Panc1 (cell line): Measurements from ENCODE around the gene LSM14A. TPM values are rescaled to one million over a fixed set of nuclear protein-coding genes. Genes with fewer than 3 reads are reported as not detected.

Experiments used
- ATAC-seq: fragments of 200-7000 bp; cut with Tn5 transposase; 2 replicates; pipeline ENCODE4 v1.9.1; 2020; ENCODE audit warnings: mild to moderate bottlenecking, moderate library complexity
- BruUV-seq: library from RNA; stranded (reverse); fragments of 400-500 nt; replicated peaks from 2 replicates; lab custom pipeline; 2021; lab: Mats Ljungman, UMichigan
- CTCF ChIA-PET: fragments of 300-600 bp; sonication (Branson Sonifier 250); formaldehyde crosslinking; loops from one replicate; lab custom pipeline; 2022; ENCODE audit warnings: antibody characterized with exemption; lab: Charles Lee
- POLR2A ChIA-PET: fragments of 300-600 bp; sonication (Branson Sonifier 250); formaldehyde crosslinking; loops from one replicate; lab custom pipeline; 2022; ENCODE audit warnings: antibody characterized with exemption; lab: Charles Lee
- DNase-seq: peaks from one replicate; pipeline ENCODE4 v3.0.0-alpha.2; 2010; ENCODE audit warnings: low read depth, low spot score
- H3K27ac ChIP-seq: 2 replicates; pipeline ENCODE4 v1.5.1; 2011; ENCODE audit warnings: mild to moderate bottlenecking, low read length, inconsistent platforms
- H3K27me3 ChIP-seq: fragments of 200-500 bp; sonication (Bioruptor generic); 2 replicates; pipeline ENCODE4 v1.6.0; 2014; ENCODE audit warnings: low read length, inconsistent platforms; ENCODE audit not compliant: control insufficient read depth, insufficient read depth
- H3K36me3 ChIP-seq: fragments of 200-500 bp; sonication (Bioruptor generic); 2 replicates; pipeline ENCODE4 v1.5.1; 2014; ENCODE audit warnings: inconsistent platforms, mild to moderate bottlenecking, low read length, moderate library complexity; ENCODE audit not compliant: control insufficient read depth, insufficient read depth
- H3K4me1 ChIP-seq: 2 replicates; pipeline ENCODE4 v1.5.1; 2011; ENCODE audit warnings: inconsistent platforms, mild to moderate bottlenecking, low read length, moderate library complexity; ENCODE audit not compliant: control insufficient read depth, insufficient read depth
- H3K4me3 ChIP-seq, 2 experiments: 2 replicates each; pipeline ENCODE4 v1.5.1; 2011 to 2012; ENCODE audit warnings: low read depth in 2 of 2, low read length in 2 of 2, mild to moderate bottlenecking in 2 of 2, inconsistent platforms in 1 of 2, moderate library complexity in 1 of 2
- H3K9me3 ChIP-seq: fragments of 200-500 bp; sonication (Bioruptor generic); 2 replicates; pipeline ENCODE4 v1.5.1; 2014; ENCODE audit warnings: low read depth, mild to moderate bottlenecking, inconsistent platforms, low read length, moderate library complexity; ENCODE audit not compliant: control insufficient read depth, insufficient read depth
- POLR2AphosphoS5 ChIP-seq: IDR thresholded peaks from 2 replicates; pipeline ENCODE4 v1.6.1; 2012; ENCODE audit warnings: mild to moderate bottlenecking, low read depth, low read length, moderate library complexity
- SIN3A ChIP-seq: IDR thresholded peaks from 2 replicates; pipeline ENCODE4 v1.6.1; 2012; ENCODE audit warnings: low read depth, mild to moderate bottlenecking, low read length, moderate library complexity, borderline replicate concordance; ENCODE audit not compliant: insufficient read depth
- TCF7L2 ChIP-seq: IDR thresholded peaks from 2 replicates; pipeline ENCODE4 v1.6.1; 2011; ENCODE audit warnings: mild to moderate bottlenecking, low read depth, low read length, inconsistent platforms
- in situ Hi-C: cut with HindIII; loops from 2 replicates; pipeline ENCODE4 v1.10.0; 2016; ENCODE audit warnings: low sequenced_read_pairs, low pct_unique_long_range_greater_than_20kb
- intact Hi-C: fragments of 100-400 bp; cut with micrococcal nuclease; formaldehyde crosslinking; loops from one replicate; pipeline ENCODE4 v1.10.0; 2022; ENCODE audit not compliant: unreplicated experiment
- total RNA-seq: library from RNA; stranded (reverse); gene quantifications from one replicate; pipeline ENCODE4 v1.2.1, GENCODE V29; 2021; ENCODE audit not compliant: unreplicated experiment
- TF ChIP-seq, protein P1 (sequence below), 2 experiments: IDR thresholded peaks; 2 replicates each; pipeline ENCODE4 v1.6.1; 2011 to 2012; ENCODE audit warnings: low read depth in 2 of 2, control low read depth in 1 of 2, low read length in 1 of 2, mild to moderate bottlenecking in 1 of 2, moderate library complexity in 1 of 2; ENCODE audit not compliant: insufficient read depth in 1 of 2
- TF ChIP-seq, protein P2 (sequence below): fragments of 450-650 bp; IDR thresholded peaks from 2 replicates; pipeline ENCODE4 v1.5.1; 2017; ENCODE audit warnings: mild to moderate bottlenecking

Gene LSM14A
- total RNA-seq, 1 experiment from 2014 or later, result 152 TPM

GRCh38 chr19:34237283-34237682 lies 65.0 kb downstream of the LSM14A start:
- no peak for ATAC-seq
- CTCF ChIA-PET, result interaction anchor here (0.7 kb wide), 1 partner anchor 162 kb away, joined by 7 read pairs; no protein-coding TSS in a partner anchor
- no TSS peak for BruUV-seq

GRCh38 chr19:34237939-34238338 lies 65.6 kb downstream of the LSM14A start:
- Histone ChIP-seq H3K9me3 (no peaks in the 10 kb centered on the region), H3K27ac (no peak overlapping the region), H3K4me3 (no peak overlapping the region), H3K4me1 (peaks cover 7% of the 10 kb centered on the region), H3K36me3 (no peaks in the 10 kb centered on the region), H3K27me3 (no peaks in the 10 kb centered on the region)
- no peak for DNase-seq
- TF ChIP-seq, protein P1, sequence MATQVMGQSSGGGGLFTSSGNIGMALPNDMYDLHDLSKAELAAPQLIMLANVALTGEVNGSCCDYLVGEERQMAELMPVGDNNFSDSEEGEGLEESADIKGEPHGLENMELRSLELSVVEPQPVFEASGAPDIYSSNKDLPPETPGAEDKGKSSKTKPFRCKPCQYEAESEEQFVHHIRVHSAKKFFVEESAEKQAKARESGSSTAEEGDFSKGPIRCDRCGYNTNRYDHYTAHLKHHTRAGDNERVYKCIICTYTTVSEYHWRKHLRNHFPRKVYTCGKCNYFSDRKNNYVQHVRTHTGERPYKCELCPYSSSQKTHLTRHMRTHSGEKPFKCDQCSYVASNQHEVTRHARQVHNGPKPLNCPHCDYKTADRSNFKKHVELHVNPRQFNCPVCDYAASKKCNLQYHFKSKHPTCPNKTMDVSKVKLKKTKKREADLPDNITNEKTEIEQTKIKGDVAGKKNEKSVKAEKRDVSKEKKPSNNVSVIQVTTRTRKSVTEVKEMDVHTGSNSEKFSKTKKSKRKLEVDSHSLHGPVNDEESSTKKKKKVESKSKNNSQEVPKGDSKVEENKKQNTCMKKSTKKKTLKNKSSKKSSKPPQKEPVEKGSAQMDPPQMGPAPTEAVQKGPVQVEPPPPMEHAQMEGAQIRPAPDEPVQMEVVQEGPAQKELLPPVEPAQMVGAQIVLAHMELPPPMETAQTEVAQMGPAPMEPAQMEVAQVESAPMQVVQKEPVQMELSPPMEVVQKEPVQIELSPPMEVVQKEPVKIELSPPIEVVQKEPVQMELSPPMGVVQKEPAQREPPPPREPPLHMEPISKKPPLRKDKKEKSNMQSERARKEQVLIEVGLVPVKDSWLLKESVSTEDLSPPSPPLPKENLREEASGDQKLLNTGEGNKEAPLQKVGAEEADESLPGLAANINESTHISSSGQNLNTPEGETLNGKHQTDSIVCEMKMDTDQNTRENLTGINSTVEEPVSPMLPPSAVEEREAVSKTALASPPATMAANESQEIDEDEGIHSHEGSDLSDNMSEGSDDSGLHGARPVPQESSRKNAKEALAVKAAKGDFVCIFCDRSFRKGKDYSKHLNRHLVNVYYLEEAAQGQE (IDR thresholded peaks at IDR 0.05; ENCODE audit: insufficient read depth in 1 of 2, low read depth in 2 of 2, low read length in 1 of 2), result no peak
- TF ChIP-seq, protein P2, sequence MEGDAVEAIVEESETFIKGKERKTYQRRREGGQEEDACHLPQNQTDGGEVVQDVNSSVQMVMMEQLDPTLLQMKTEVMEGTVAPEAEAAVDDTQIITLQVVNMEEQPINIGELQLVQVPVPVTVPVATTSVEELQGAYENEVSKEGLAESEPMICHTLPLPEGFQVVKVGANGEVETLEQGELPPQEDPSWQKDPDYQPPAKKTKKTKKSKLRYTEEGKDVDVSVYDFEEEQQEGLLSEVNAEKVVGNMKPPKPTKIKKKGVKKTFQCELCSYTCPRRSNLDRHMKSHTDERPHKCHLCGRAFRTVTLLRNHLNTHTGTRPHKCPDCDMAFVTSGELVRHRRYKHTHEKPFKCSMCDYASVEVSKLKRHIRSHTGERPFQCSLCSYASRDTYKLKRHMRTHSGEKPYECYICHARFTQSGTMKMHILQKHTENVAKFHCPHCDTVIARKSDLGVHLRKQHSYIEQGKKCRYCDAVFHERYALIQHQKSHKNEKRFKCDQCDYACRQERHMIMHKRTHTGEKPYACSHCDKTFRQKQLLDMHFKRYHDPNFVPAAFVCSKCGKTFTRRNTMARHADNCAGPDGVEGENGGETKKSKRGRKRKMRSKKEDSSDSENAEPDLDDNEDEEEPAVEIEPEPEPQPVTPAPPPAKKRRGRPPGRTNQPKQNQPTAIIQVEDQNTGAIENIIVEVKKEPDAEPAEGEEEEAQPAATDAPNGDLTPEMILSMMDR, result no peak
- TF ChIP-seq SIN3A, result no peak
- ChIA-PET POLR2A (interaction anchor here (0.6 kb wide), 1 partner anchor 105 kb away, joined by 6 read pairs; no protein-coding TSS in a partner anchor), CTCF (no interaction called here)
- in situ Hi-C loops (no loop called here), intact Hi-C loops (no loop called here)
- ATAC-seq, result no peak
- BruUV-seq, result no TSS peak

More at GRCh38 chr19:34237283-34237682, 65.0 kb downstream of the LSM14A start:
- in situ Hi-C loops (no loop called here), intact Hi-C loops (no loop called here)
- Histone ChIP-seq H3K27ac (no peak overlapping the region), H3K27me3 (no peaks in the 10 kb centered on the region), H3K4me3 (no peak overlapping the region), H3K4me1 (peaks cover 14% of the 10 kb centered on the region), H3K36me3 (no peaks in the 10 kb centered on the region), H3K9me3 (no peaks in the 10 kb centered on the region)
- TF ChIP-seq SIN3A, result no peak
- no peak for TF ChIP-seq POLR2AphosphoS5
- TF ChIP-seq TCF7L2, result no peak
- TF ChIP-seq, protein P2, result no peak
- TF ChIP-seq, protein P1 (IDR thresholded peaks at IDR 0.05; ENCODE audit: insufficient read depth in 1 of 2, low read depth in 2 of 2, low read length in 1 of 2), result no peak
- POLR2A ChIA-PET, result no interaction called here
- no peak for DNase-seq
